Dendritic cell treated with granulocyte-macrophage colony-stimulating factor and Interleukin-4, amounts not matched to agents 40 ng/mL and 50 ng/mL, for 4 days (primary cell): ENCODE measurements around the gene FEZ2.
A peak's percentile ranks its signal among the peaks of the same experiment; 100 is the strongest.

ENCODE experiments used
- H3K27ac Mint-ChIP-seq: one replicate; pipeline ENCODE4 v1.8.0; 2022; ENCODE audit warnings: mild to moderate bottlenecking, mixed read lengths
- H3K27me3 Mint-ChIP-seq: one replicate; pipeline ENCODE4 v1.8.0; 2022; ENCODE audit warnings: mild to moderate bottlenecking, mixed read lengths
- H3K36me3 Mint-ChIP-seq: one replicate; pipeline ENCODE4 v1.8.0; 2022; ENCODE audit warnings: low read depth, mixed read lengths
- H3K4me1 Mint-ChIP-seq: one replicate; pipeline ENCODE4 v1.8.0; 2022; ENCODE audit warnings: low read depth, mixed read lengths
- H3K4me3 Mint-ChIP-seq: one replicate; pipeline ENCODE4 v1.8.0; 2022; ENCODE audit warnings: mild to moderate bottlenecking, moderate library complexity, mixed read lengths
- H3K9me3 Mint-ChIP-seq: one replicate; pipeline ENCODE4 v1.8.0; 2022; ENCODE audit warnings: mixed read lengths
- intact Hi-C: fragments of 100-400 bp; cut with micrococcal nuclease; formaldehyde crosslinking; loops from one replicate; pipeline ENCODE4 v1.15.0; 2022

FEZ2 gene

GRCh38 chr2:36578343-36579296 is 19.3 kb downstream of the FEZ2 start:
- H3K9me3 Mint-ChIP-seq = no peaks in the 10 kb centered on the region
- peaks cover 16% of the 10 kb centered on the region for H3K4me1 Mint-ChIP-seq
- H3K4me3 Mint-ChIP-seq = no peak overlapping the region

GRCh38 chr2:36577884-36578283 is 20.1 kb downstream of the FEZ2 start:
- intact Hi-C loops = no loop called here
- peaks cover 16% of the 10 kb centered on the region for H3K4me1 Mint-ChIP-seq
- H3K4me3 Mint-ChIP-seq = no peak overlapping the region
- no peaks in the 10 kb centered on the region for H3K27me3 Mint-ChIP-seq
- peaks cover 99% of the 10 kb centered on the region for H3K36me3 Mint-ChIP-seq
- H3K9me3 Mint-ChIP-seq = no peaks in the 10 kb centered on the region
- peak overlapping the region; percentile 10 for H3K27ac Mint-ChIP-seq

More at GRCh38 chr2:36578343-36579296, 19.3 kb downstream of the FEZ2 start:
- Mint-ChIP-seq H3K36me3 (peaks cover 100% of the 10 kb centered on the region), H3K27ac (peak overlapping the region; percentile 10), H3K27me3 (no peaks in the 10 kb centered on the region)
- intact Hi-C loops = no loop called here

DNA sequence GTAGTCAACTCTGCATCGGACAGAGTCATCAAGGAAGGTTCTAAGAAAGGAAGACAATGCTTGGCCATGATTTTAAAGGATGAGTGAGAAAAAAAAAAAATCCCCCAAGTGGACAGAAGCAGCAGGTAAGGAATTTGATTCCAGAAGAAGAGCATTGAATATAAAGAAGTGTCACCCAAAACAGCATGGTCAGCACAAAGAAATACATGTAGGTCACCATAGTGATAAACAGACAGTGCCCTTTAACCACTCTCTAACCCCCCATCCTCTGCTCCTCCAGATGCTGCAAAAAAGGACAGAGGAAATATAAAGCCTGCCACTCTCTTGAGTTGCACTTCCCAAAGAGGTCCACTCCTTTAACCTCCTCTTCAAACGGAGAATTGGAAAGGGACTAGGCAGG is 23.4 kb downstream of the FEZ2 start:
- H3K27me3 Mint-ChIP-seq = no peaks in the 10 kb centered on the region
- peaks cover 14% of the 10 kb centered on the region for H3K4me1 Mint-ChIP-seq
- peaks cover 85% of the 10 kb centered on the region for H3K36me3 Mint-ChIP-seq
- no peak overlapping the region for H3K4me3 Mint-ChIP-seq
- intact Hi-C loops = no loop called here
- H3K9me3 Mint-ChIP-seq = no peaks in the 10 kb centered on the region
- no peak overlapping the region for H3K27ac Mint-ChIP-seq

DNA sequence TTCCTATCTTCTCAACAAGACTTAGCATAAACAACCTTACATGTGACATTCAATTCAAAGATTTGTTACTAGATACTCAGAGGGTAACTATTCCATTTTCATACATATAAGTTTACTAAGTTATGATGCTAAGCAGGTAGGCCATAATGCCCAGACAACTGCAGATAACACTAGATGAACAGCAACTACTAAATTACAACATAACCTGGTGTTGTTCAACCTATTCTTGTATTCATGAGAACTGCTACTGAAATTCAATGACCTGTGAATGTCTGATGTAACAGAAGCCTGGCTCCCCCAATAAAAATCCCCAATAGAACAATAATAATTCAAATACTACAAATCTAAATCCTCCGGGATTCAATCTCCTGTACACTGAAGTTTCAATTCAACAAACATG is 24.8 kb downstream of the FEZ2 start:
- no peak overlapping the region for H3K27ac Mint-ChIP-seq
- peaks cover 82% of the 10 kb centered on the region for H3K36me3 Mint-ChIP-seq
- intact Hi-C loops = no loop called here

DNA sequence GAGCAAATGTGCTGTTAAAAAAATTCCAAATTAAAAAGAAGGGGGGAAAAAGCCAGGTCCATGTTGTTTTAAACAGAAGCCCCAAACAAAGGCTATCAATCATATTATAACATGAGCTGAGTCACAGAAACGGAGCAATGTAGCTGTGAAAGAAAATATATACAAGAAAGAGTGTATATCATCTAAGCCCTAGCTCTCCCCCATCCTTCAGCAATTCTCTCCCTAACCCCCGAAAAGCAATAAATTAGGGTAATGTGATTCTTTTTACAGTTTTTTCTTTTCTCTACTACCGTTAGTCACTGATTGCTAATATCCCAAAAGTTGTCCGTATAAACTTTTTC is 25.3 kb downstream of the FEZ2 start:
- intact Hi-C loops = no loop called here
- H3K27me3 Mint-ChIP-seq = no peaks in the 10 kb centered on the region
- peaks cover 80% of the 10 kb centered on the region for H3K36me3 Mint-ChIP-seq
- no peaks in the 10 kb centered on the region for H3K4me1 Mint-ChIP-seq
- peak overlapping the region; percentile 50 for H3K27ac Mint-ChIP-seq
- no peaks in the 10 kb centered on the region for H3K9me3 Mint-ChIP-seq
- H3K4me3 Mint-ChIP-seq = no peak overlapping the region

More for the DNA sequence above, 24.8 kb downstream of the FEZ2 start:
- Mint-ChIP-seq H3K9me3 (no peaks in the 10 kb centered on the region), H3K4me1 (peaks cover under 1% of the 10 kb centered on the region), H3K4me3 (no peak overlapping the region), H3K27me3 (no peaks in the 10 kb centered on the region)

- H3K27ac Mint-ChIP-seq = peak overlapping the region; percentile 50
- no peaks in the 10 kb centered on the region for H3K4me1 Mint-ChIP-seq
- no peak overlapping the region for H3K4me3 Mint-ChIP-seq
- H3K27me3 Mint-ChIP-seq = no peaks in the 10 kb centered on the region
- peaks cover 80% of the 10 kb centered on the region for H3K36me3 Mint-ChIP-seq
- intact Hi-C loops = no loop called here
- no peaks in the 10 kb centered on the region for H3K9me3 Mint-ChIP-seq
Measured at GRCh38 chr2:36572054-36572718, 25.8 kb downstream of the FEZ2 start.

DNA sequence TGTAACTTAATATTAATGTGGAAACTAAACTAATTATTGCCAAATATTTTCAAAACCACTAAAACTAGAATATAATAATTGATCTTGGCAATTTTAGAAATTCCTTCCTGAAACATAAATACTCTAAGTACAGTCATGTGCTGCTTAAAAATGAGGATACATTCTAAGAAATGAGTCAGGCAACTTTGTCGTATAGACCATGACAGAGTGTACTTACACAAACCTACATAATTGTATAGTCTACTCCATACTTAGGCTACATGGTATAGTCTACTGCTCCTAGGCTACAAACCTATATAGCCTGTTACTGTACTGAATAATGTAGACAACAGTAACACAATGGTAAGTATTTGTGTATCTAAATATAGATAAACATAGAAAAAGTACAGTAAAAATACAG is 27.6 kb downstream of the FEZ2 start:
- Mint-ChIP-seq H3K27me3 (no peaks in the 10 kb centered on the region), H3K9me3 (no peaks in the 10 kb centered on the region), H3K36me3 (peaks cover 80% of the 10 kb centered on the region), H3K4me3 (no peak overlapping the region), H3K4me1 (peaks cover 5% of the 10 kb centered on the region), H3K27ac (no peak overlapping the region)
- intact Hi-C loops = no loop called here

- Mint-ChIP-seq H3K36me3 (peaks cover 80% of the 10 kb centered on the region), H3K27me3 (no peaks in the 10 kb centered on the region), H3K4me3 (no peak overlapping the region), H3K4me1 (peaks cover 15% of the 10 kb centered on the region), H3K27ac (no peak overlapping the region), H3K9me3 (no peaks in the 10 kb centered on the region)
- intact Hi-C loops = no loop called here
Measured at GRCh38 chr2:36569267-36569856, 28.6 kb downstream of the FEZ2 start.

DNA sequence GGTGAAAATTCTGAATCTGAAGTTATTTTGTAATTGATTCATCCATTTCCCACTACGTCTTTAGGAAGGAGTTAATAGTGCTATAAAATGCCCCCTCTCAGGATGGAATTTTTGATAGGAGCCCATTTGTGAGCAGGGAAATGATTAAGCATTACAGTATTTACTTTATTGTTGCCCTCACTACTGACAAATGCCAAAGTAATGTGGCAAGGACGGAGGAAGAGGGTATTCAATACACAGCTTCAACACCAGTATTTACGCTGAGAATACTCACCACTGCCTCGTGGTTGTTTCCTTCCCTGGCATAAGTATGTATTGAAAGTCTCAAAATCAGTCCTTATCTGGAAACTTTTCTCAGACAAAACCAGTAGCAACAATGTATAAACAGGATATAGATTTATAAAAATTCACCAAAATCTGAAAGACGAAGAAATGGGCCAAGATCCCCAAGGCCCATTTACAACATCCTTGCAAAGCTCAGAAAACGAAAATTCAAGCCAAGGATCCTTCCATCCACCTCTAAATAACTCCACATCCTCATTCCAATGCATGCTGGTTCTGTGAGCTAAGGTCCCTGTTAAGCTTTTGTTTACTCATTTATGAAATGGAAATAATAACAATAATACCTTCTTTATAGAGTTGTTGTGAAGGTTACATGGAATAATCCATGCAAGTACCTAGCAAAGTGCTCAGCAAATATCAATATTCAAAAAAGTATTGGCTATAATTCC is 29.3 kb downstream of the FEZ2 start:
- no peak overlapping the region for H3K27ac Mint-ChIP-seq

DNA sequence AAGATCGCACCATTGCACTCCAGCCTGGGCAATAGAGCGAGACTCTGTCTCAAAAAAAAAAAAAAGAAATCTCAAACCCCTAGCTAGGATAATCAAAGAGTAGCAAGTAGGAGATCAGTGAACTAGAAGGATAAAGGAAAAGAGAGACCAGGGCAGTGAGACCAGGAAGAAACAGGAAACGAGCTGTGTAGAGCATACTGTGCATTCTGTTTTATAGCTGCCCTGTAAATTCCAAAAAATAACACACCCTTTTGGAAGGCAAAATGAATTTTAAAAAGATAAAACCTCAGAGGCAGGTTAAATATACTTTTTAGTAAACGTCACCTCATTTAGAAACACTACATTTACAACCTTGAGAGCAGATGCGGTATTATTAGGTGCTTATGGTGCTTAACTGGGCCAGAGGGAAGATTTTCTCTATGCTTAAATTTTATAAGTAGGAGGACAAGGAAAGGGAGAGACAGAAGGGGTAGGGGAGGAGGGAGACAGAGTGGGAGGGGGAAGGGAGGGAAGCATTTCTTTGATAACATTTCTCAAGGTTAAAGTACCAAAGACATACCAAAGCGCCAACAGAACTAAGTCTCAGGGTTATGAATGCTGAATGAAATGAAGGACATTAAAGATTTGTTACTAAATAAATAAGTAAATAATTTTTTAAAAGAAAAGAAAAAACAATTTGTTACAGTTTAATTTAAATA is 30.1 kb downstream of the FEZ2 start:
- no peaks in the 10 kb centered on the region for H3K27me3 Mint-ChIP-seq
- no peaks in the 10 kb centered on the region for H3K9me3 Mint-ChIP-seq
- H3K27ac Mint-ChIP-seq = no peak overlapping the region
- peaks cover 79% of the 10 kb centered on the region for H3K36me3 Mint-ChIP-seq
- peaks cover 30% of the 10 kb centered on the region for H3K4me1 Mint-ChIP-seq
- intact Hi-C loops = no loop called here
- H3K4me3 Mint-ChIP-seq = no peak overlapping the region

More for the DNA sequence above, 29.3 kb downstream of the FEZ2 start:
- Mint-ChIP-seq H3K4me3 (no peak overlapping the region), H3K4me1 (peaks cover 22% of the 10 kb centered on the region), H3K27me3 (no peaks in the 10 kb centered on the region), H3K36me3 (peaks cover 80% of the 10 kb centered on the region), H3K9me3 (no peaks in the 10 kb centered on the region)
- intact Hi-C loops = no loop called here

DNA sequence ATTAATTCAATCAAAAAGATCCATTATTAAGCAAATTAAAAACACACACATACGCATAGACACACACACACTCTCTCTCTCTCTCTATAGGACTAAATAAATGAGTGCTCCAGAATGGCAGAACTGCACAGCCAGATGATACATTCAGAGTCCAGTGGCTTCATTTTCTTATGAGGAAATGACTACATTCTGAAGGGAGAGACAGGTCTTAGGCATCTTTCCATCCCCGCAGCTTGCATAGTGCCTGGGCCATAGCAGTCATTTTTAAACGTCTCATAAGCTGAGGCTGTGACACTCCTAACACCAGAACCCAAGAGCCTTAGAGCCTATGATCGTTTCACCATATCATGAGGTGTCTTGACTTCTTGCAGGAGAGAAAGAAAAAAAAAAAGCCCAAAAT is 31.1 kb downstream of the FEZ2 start:
- H3K4me3 Mint-ChIP-seq = no peak overlapping the region
- H3K4me1 Mint-ChIP-seq = peaks cover 37% of the 10 kb centered on the region
- no peak overlapping the region for H3K27ac Mint-ChIP-seq
- intact Hi-C loops = no loop called here
- peaks cover 69% of the 10 kb centered on the region for H3K36me3 Mint-ChIP-seq
- H3K9me3 Mint-ChIP-seq = no peaks in the 10 kb centered on the region
- no peaks in the 10 kb centered on the region for H3K27me3 Mint-ChIP-seq

- Mint-ChIP-seq H3K9me3 (no peaks in the 10 kb centered on the region), H3K4me3 (no peak overlapping the region), H3K27me3 (no peaks in the 10 kb centered on the region), H3K36me3 (peaks cover 67% of the 10 kb centered on the region), H3K27ac (no peak overlapping the region), H3K4me1 (peaks cover 45% of the 10 kb centered on the region)
- intact Hi-C loops = no loop called here
Measured at GRCh38 chr2:36565712-36566111, 32.3 kb downstream of the FEZ2 start.

GRCh38 chr2:36564377-36564930 is 33.5 kb downstream of the FEZ2 start:
- Mint-ChIP-seq H3K27ac (peak overlapping the region; percentile 17), H3K9me3 (no peaks in the 10 kb centered on the region), H3K27me3 (no peaks in the 10 kb centered on the region), H3K36me3 (peaks cover 70% of the 10 kb centered on the region), H3K4me3 (no peak overlapping the region), H3K4me1 (peaks cover 45% of the 10 kb centered on the region)
- intact Hi-C loops = no loop called here
